ENCODE measurements around the gene UGDH. TPM values are rescaled to one million over a fixed set of nuclear protein-coding genes. Genes with fewer than 3 reads are reported as not detected.

UGDH gene
- total and polyA plus RNA-seq, 9 of the 15 experiments (the other 6 are each of a cell fraction or from before 2014, with no cell fraction given), result 5.5 to 21.7 (median 16.2) TPM

- TF ChIP-seq ARNT (IDR thresholded peaks at IDR 0.05), result no peak
Observed at GRCh38 chr4:39510348-39510929, 16.8 kb downstream of the UGDH start (continued).

GRCh38 chr4:39505581-39505980, 21.7 kb downstream of the UGDH start:
- Histone ChIP-seq H3K4me2 (ENCODE audit: insufficient read depth, low read length) (no peak overlapping the region), H3K4me1 (replicated peaks in 1 of 2; ENCODE audit: control insufficient read depth in 2 of 2, insufficient read depth in 2 of 2, low read length in 2 of 2) (no peaks in the 10 kb centered on the region), H3K9me3 (replicated peaks; ENCODE audit: control insufficient read depth, insufficient read depth, low read depth, low read length) (no peaks in the 10 kb centered on the region), H3K27me3 (ENCODE audit: control insufficient read depth in 2 of 2, insufficient read depth in 2 of 2, low read length in 2 of 2) (no peaks in the 10 kb centered on the region), H2AFZ (ENCODE audit: low read depth, low read length) (no peak overlapping the region), H4K20me1 (replicated peaks; ENCODE audit: control insufficient read depth, insufficient read depth, low read length) (no peaks in the 10 kb centered on the region), H3K36me3 (ENCODE audit: control insufficient read depth, insufficient read depth, low read length) (peaks cover 76% of the 10 kb centered on the region), H3K9me1 (ENCODE audit: control insufficient read depth, insufficient read depth, low read length) (no peaks in the 10 kb centered on the region), H3K4me3 (no peak overlapping the region), H3K9ac (ENCODE audit: insufficient read depth in 1 of 2, low read depth in 2 of 2, low read length in 2 of 2) (no peak overlapping the region), H3K27ac (ENCODE audit: extremely low read depth, low read depth, low read length) (no peak overlapping the region), H3K79me2 (ENCODE audit: control insufficient read depth, insufficient read depth, low read length) (no peaks in the 10 kb centered on the region)
- ATAC-seq (no peak), FAIRE-seq (no peak), DNase-seq (ENCODE audit: extremely low read depth in 1 of 4, low spot score in 3 of 4) (no peak)
- ChIA-PET POLR2A (interaction anchor here (0.5 to 1.3 kb wide), 3 partner anchors 15 to 466 kb away, joined by 3 to 4 read pairs (median 3); no protein-coding TSS in a partner anchor), CTCF (ENCODE audit: low intra/inter-chr PET ratio) (no interaction called here)
- intact Hi-C loops (cut with micrococcal nuclease) (no loop called here), in situ Hi-C loops (cut with MboI) (no loop called here)
- no TSS peak for BruUV-seq (replicated peaks)
- 59% methylated on average over 1 of the region's 1 CpG for WGBS (ENCODE audit: insufficient coverage, low coverage, missing lambda C conversion rate)
- no peak for TF ChIP-seq ZFP30 (CRISPR knock-in tag; IDR thresholded peaks at IDR 0.05; ENCODE audit: borderline replicate concordance)
- TF ChIP-seq ZNF445 (CRISPR knock-in tag; IDR thresholded peaks at IDR 0.05; ENCODE audit: low read depth), result no peak
- TF ChIP-seq ZBTB8A (IDR thresholded peaks at IDR 0.05; ENCODE audit: partially characterized antibody), result no peak
- TF ChIP-seq, protein P1, sequence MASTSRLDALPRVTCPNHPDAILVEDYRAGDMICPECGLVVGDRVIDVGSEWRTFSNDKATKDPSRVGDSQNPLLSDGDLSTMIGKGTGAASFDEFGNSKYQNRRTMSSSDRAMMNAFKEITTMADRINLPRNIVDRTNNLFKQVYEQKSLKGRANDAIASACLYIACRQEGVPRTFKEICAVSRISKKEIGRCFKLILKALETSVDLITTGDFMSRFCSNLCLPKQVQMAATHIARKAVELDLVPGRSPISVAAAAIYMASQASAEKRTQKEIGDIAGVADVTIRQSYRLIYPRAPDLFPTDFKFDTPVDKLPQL (IDR thresholded peaks at IDR 0.05; ENCODE audit: extremely low read depth, insufficient read length), result no peak
- TF ChIP-seq, protein P2, sequence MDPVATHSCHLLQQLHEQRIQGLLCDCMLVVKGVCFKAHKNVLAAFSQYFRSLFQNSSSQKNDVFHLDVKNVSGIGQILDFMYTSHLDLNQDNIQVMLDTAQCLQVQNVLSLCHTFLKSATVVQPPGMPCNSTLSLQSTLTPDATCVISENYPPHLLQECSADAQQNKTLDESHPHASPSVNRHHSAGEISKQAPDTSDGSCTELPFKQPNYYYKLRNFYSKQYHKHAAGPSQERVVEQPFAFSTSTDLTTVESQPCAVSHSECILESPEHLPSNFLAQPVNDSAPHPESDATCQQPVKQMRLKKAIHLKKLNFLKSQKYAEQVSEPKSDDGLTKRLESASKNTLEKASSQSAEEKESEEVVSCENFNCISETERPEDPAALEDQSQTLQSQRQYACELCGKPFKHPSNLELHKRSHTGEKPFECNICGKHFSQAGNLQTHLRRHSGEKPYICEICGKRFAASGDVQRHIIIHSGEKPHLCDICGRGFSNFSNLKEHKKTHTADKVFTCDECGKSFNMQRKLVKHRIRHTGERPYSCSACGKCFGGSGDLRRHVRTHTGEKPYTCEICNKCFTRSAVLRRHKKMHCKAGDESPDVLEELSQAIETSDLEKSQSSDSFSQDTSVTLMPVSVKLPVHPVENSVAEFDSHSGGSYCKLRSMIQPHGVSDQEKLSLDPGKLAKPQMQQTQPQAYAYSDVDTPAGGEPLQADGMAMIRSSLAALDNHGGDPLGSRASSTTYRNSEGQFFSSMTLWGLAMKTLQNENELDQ (CRISPR knock-in tag; IDR thresholded peaks at IDR 0.05; ENCODE audit: borderline replicate concordance), result no peak
- TF ChIP-seq ZNF431 (CRISPR knock-in tag; IDR thresholded peaks at IDR 0.05), result no peak
- no peak for TF ChIP-seq NFRKB (IDR thresholded peaks at IDR 0.05; ENCODE audit: low read depth)
- TF ChIP-seq HMG20B (CRISPR knock-in tag; IDR thresholded peaks at IDR 0.05), result no peak
- no peak for TF ChIP-seq SMAD3 (CRISPR knock-in tag; conservative IDR thresholded peaks at IDR 0.05)
- TF ChIP-seq SAFB (IDR thresholded peaks at IDR 0.05; ENCODE audit: borderline replicate concordance, low read depth, low read length), result no peak
- no peak for TF ChIP-seq CHD1 (IDR thresholded peaks at IDR 0.05; ENCODE audit: low read length)
- no peak for TF ChIP-seq PHB2 (IDR thresholded peaks at IDR 0.05; ENCODE audit: low read depth)
- TF ChIP-seq ID3 (CRISPR knock-in tag; IDR thresholded peaks at IDR 0.05), result no peak
- no peak for TF ChIP-seq ID3 (tag; IDR thresholded peaks at IDR 0.05)
- no peak for TF ChIP-seq ZBTB43 (CRISPR knock-in tag; IDR thresholded peaks at IDR 0.05)
- no peak for TF ChIP-seq ZNF511 (CRISPR knock-in tag; IDR thresholded peaks at IDR 0.05)
